ENCODE results near the gene LIMD2.
"Not testable (repeated sequence)": the region's sequence is repeated elsewhere in the genome, so short reads cannot be mapped to it uniquely, and the experiment has no call there.

Gene LIMD2

DNA sequence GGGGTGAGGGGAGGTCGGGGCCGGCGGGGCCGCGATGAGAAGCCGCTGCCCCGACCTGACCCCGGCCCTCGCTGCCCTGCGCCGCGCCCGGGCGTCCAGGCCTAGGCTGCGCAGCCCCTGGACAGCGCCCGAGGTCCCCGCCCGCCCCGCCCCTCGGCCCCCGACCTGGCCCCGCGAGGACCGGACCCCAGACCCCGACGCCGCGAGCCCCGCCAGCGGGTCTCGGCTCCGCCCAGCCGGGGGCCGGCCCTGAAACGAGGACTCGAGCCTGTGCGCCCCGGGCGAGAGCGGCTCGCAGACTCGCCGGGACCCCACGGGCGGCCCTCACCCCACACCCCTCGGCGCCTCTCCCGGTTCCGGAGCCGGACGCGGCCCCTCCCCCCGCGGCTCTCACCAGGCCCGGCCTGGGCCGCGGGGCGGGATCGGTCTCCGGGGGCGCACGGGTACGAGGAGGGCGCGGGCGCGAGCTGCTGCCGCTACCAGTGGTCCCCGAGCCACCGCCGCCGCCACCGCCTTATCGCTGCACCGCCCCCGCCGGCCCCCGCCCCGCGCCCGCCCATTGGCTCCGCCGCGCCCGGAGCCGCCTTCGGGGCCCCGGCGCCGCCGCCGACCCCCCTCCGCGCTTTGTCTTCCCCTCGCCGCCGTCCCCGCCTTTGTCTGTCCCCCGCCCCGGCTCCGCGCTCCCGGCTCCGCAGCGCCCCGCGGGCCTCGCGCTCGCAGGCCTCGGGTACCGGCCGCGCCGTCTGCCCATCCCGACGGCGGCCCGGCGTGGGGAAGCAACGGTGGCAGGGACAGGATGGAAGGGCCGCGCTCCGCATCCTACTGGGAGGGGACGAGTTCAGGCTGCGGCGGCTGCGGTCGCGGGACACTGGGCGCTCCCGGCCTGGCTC is at the start of gene LIMD2:
TSS of gene LIMD2 (minus strand) at position 488 of the 890 bp plus-strand sequence. CDS start 827 bp downstream, outside the sequence.
- DNase-seq = peak; percentile 92

DNA sequence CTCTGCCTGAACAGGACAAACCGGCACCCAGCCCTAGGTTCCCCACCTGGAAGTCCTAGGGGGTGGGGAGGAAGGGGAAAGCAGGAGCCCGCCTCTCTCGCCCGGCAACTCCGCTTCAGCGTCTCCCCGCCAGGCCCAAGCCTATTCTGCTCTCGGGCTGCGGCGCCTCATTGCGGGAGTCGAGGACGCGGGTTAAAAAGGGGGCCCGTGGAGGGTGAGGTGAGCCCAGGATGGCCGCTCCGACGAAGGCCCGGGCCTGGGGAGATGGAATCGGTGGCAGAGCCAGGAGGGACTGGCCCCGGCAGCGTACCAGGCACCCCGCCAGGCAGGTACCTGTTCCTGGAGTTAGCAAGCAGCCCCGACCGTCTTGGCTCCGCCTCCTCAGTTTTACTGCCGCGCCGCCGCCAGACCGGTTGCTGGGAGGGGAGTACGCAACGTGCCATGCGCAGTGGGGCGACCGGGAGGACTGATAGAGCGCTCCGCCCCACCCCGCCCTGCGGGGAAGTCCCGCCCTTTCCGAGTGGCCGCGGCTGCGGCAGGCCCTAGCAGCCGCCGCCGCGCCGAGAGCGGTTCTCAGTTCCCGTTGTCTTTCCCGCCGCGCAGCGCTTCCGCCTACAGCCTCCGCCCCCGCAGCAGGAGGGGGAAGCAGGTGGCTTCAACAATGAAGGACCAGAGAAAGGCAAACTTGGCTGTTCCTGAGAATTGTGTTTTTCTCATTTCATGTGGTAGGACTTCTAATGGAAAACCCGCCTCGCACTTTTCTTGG is 41.7 kb upstream of the LIMD2 start, which contains the start of gene STRADA:
TSS of gene STRADA (minus strand) at position 392 of the 766 bp plus-strand sequence. CDS start 13,430 bp downstream, outside the sequence.
- peak; percentile 100 for DNase-seq

DNA sequence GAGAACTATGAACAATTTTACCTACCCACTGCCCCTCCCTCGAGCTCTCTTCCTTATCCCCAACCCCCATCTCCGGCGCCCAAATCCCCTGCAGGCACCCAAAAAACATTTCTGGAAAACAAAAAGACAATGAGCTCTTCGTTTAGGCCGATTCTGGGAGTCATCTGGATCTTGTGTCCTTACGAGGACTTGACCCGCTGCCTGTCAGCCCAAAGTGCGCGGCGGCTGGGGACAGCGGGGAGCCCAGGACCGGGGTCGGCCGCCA is 41.1 kb upstream of the LIMD2 start:
- DNase-seq = no peak

DNA sequence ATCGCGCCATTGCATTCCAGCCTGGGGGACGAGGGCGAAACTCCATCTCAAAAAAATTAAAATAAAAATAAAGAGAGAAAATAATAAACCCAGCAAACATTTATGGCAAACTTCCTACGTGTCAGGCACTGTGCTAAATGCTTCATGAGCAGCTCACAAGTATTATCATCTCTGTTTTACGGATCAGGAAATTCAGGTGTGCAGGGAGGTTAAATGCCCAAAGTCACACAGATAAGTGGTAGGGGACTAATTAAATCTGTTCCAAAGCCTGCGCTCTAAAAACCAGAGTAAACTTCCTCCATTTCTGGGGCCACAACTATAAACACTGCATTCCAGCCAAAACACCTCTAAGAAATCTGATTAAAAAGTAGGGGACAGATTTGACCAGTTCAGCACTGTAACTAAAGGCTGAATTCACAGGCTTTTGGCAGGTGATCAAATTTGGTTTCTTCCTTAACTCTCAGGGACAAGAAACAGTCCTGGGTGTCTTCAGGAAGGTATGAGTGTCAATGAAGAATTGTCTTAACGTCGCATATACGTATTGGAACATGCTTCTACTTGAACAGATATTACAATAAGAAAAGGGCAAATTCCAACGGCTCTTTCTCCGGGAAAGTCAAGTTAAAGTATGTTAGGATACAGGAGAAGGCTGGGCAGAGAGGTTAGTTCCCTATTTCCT is 40.7 kb upstream of the LIMD2 start:
- DNase-seq = no peak

DNA sequence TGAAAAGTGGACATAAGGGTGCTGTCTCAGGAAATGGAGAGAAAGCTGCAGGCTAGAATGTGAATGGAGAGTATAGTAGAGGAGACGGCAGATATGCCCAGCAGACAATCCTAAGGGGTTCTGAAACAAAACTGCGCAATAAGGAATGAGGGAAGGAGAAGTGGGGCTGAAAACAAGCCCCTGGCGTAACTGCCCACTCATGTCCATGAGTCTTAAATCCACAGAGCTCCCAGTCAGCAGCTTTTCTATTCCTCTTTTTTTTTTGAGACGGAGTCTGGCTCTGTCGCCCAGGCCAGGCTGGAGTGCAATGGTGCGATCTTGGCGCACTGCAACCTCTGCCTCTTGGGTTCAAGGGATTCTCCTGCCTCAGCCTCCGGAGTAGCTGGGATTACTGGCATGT is 35.8 kb upstream of the LIMD2 start:
- DNase-seq = no peak

DNA sequence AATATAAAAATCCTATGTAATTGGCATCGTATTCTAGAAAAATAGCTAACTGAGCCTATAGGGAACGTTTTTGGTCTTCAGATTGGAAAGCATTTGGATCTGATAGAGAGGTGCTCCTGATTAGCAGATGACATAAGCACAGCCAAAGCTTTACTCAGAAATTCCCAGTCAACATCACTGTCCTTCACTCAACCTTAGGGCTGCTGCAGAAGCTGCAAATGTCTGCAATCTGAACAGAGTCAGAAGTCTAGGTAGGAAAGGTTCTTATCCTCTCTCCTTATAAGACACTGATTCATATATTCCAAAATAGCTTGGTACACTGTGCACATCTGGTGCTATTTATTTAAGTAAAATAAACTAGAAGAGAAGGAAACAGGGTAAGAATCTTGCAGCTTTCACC is 22.5 kb upstream of the LIMD2 start:
- no peak for DNase-seq

DNA sequence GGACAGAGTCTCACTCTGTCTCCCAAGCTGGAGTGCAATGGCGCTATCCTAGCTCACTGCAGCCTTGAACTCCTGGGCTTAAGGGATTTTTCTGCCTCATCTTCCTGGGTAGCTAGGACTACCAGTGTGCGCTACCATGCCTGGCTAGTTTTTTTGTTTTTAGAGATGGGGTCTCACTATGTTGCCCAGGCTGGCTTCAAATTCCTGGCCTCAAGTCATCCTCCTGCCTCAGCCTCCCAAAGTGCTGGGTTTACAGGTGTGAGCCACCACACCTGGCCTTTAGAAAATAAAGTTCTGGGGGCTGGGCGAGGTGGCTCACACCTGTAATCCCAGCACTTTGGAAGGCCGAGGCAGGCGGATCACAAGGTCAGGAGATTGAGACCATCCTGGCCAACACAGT is 20.3 kb upstream of the LIMD2 start:
- DNase-seq = not testable (repeated sequence)

DNA sequence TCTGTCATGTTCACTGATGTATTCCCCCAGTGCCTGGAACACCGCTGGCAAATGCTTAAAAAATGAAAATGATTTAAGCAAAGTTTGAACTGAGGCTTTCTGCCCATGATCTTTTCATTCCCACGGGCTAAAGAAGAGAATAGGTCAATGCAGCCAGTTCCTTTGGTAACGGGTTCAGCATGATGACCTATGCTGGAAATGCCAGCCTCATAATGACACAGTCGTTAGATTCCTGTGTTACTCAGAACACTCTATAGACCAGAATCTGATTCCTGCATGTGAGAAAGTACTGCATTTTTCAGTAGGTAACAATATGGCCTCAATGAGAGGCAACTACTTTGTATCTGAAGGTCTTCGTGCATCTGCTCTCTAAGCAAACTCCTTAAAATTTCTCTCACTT is 19.1 kb upstream of the LIMD2 start:
- DNase-seq = no peak

DNA sequence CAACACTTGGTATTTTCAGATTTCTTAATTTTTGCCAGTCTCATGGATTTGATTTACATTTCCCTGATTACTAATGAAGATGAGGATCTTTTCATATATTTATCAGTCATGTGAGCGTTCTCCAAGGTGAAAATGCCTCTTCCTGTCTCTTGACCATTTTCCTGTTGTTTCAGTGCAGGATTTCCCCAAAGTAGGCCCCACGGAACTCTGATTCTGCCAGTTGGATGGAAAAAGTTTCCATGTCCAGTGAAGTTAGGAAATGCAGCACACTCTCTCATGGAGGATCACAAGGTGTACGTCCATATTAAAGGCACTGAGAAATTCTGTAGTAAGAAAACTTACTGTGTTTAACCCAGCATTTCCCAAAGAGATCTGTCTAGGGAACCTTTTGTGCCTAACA is 16.5 kb upstream of the LIMD2 start:
- no peak for DNase-seq

DNA sequence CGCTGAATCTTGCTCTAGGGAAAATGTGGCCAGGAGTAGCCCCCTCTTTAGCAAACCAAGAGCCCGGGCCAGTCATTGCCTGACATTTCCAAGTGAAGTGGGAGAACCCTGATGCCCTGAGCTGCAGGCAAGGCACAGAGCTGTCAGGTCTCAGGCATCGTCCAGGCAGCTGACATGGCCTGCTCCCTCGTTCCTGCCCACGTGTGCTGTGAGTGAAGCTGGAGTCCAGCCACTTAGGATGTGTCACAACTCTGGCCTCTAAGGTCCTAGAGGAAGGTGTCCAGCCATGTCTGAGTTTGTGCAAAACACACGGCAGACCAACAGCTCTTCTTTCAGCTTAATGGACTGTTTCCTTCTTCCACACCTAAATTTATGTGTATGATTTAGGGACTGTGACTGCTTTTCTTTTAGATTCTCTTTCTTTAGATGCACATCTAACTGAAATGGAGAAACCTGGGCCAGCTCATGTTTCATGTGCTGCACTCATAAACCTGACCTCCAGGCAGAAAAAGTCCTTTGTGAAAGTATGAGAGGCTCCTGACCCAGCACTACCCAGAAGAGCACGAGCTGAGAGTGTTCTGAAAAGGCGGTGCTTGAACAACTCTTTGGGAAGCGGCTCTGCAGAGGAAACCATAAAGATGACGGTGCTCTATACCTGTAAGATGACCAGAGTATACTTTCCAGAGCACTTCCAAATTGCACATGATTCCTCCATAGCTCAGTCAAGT is 14.8 kb upstream of the LIMD2 start:
- no peak for DNase-seq

DNA sequence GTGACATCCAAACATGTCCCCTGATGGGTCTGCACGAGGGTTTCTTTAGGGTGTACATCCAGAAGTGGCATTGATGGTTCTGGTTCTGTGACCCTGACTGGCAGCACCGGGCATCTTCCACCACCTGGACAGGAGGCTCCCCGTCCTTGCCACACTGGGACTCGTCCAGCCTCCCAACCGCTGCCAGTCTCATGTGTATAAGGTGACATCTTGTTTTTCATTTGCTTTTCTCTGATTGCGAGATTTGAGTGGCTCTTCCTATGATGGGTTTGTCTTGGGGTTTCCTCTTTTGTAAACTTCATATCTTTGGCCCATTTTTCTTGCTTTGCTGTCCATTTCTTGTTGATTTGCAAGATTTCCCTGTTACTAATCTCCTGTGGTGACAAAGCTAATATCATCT is 9.2 kb upstream of the LIMD2 start:
- DNase-seq = no peak

DNA sequence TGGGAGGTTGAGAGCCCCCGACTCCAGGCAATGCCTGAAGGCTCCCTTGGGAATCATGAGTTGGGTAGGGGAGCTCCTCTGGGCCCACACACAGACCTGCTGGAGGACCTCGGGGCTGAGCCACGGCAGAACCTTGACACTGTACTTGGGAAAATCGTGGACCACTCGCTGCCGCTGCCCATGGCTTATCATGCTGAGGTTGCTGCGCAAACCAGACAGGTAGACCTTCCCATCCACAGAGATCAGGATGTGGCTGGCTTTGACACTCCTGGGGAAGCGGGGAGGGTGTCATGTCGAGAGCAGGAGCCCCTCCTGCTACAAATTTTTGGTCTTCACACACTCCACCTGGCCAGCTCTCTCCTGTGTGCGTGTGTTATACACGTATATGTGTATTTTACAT is 7.2 kb upstream of the LIMD2 start:
- DNase-seq = peak; percentile 62

DNA sequence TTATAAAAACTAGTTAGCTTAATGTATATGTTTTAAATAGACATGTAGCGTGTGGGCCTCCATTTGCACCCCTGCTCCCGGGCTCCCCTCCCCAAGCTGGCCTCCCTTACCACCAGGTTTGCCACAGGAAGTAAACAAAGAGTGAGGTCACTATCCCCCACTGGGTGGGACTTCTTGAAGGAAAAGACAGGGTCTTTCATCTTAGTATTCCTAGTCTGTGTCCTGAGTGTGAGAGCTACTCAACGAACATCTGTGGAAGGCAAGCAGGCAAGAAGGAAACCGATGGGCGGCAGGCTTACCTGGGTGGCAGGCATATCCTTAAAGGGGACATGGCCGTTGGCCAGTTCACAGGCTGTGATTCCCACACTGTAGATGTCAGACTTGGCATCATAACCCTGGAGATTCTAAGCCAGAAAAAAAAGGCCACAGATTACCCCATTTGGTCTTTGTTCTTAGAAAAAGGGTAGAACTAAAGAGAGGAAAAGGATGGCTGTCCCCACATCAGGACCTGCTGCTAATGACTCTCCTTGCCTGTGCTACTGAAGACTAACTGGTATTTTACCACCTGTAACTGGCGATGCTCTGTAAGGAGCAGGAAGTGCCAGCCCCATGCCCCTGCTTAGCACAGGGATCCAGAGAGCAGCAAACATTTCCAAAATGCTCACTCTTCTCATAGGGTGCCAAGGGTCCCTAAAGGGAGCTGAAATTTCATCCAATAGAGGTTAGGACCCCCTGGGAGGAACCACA is 6.6 kb upstream of the LIMD2 start:
- DNase-seq = peak; percentile 50

DNA sequence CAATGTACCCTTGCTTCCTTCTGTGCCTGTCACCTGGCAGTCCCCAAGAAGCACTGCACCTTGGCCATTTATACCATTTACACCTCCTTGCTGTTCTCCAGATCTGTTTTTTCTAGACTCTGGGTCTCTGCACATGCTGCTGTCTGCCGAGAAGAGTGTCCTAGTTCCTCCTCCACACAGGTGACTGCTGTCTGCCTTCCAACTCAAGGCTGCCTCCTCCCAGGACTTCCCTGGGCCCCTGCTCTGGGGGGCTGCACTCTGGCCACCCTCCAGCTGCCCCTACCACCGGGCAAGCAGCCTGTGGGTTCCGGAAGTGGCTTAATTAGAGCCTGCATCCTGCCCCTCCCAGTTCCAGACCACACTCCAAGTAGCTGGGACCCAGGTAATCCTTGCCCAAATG is 5.7 kb upstream of the LIMD2 start:
- no peak for DNase-seq

DNA sequence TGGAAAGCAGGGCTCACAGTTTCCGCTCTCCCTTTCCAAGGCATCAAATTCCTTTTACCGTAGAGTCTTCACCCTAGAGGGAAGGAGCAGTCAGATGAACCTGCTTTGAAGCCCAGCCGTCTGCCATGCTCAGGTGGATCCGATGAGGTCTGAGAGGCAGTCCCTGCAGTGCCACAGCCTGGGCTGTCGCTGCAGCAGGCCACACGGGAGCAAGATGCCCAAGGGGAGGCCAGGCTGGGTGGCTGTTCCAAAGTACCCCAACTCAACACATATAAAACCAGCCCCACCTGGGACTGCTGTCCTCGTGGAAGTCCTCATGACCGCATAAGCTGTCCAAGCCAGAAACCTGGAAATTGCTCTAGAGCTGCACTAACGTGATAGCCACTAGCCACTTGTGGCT is 4.9 kb upstream of the LIMD2 start:
- no peak for DNase-seq

DNA sequence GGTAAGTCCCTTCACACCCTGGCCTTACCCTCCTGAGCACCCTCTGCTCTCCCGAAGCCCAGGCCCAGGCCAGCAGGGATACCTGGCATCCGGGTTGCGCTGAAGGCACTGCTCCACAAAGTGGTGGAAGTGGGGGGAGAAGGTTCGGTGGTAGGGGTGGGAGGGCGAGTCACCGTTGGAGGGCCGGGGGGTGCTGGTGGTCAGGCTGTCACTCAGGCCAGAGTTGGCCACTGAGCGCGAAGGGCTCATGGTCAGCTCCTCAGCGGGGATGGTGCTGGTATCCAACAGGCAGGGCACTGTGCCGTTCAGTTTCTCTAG is 4.3 kb upstream of the LIMD2 start:
- no peak for DNase-seq

DNA sequence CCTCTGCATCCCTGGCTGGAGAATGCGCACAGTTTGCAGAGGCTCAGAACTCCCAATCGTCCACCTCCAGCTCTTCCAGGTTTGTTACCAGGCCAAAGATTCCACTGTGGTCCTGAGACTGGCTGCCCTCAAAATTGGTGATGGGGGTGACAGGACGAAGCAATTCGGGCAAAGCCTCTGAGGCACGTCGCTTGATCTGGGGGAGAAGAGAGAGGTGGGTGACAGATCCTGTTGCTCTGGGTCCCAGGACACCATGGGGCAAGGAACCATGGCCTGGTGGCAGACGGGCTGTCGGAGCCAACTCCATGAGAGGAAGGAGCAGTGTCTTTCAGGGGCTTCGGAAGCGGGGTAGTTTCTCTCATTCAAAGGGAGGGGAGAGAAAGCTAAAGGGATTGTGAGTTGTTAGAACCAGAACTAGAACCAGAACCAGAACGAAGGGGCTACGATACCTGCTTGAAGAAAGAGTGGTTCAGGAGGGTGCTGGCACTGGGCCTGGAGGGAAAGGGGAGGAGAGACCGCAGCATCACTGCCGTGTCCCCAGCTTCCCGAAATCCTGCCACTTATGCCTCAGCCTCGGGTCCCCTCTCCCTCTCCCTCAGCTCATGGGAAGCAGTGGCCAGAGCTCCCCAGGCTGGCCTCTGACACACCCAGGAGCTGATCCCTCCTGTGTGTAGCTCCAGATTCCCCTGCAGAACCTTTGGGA is 3.8 kb upstream of the LIMD2 start:
- no peak for DNase-seq

DNA sequence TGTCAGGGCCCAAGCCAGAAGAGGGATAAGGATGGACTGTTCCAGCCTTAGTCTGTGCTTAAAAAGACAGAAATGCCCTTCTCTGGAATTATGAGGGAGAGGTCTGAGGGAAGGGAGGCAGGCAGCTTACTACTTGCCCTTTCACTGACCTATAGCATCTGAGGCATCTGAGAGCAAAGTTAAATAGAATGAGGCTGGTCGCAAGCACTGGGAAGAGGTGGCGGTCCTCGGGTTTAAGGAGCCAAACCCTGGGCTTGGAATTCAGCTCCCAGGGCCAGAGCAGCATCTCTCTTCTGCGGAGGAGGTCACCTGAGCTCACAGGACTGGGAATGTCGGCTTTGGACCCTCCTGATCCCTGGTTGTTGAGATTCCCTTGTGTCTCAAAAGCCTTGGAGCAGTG is 3.1 kb upstream of the LIMD2 start:
- no peak for DNase-seq

DNA sequence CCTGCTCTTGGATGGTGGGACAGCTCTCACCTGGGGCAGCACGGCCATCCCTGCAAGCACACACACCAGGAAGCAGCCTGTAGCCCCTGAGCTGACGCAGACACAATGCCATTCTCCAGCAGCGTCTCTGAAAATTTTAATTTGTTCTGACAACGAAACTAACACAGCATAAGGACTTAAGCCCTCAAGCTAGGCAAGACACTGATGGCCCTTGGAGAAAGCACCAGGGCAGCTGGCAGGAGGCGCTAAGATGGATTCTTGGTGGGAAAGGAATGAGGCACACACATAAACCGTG is 2.7 kb upstream of the LIMD2 start:
- DNase-seq = no peak

DNA sequence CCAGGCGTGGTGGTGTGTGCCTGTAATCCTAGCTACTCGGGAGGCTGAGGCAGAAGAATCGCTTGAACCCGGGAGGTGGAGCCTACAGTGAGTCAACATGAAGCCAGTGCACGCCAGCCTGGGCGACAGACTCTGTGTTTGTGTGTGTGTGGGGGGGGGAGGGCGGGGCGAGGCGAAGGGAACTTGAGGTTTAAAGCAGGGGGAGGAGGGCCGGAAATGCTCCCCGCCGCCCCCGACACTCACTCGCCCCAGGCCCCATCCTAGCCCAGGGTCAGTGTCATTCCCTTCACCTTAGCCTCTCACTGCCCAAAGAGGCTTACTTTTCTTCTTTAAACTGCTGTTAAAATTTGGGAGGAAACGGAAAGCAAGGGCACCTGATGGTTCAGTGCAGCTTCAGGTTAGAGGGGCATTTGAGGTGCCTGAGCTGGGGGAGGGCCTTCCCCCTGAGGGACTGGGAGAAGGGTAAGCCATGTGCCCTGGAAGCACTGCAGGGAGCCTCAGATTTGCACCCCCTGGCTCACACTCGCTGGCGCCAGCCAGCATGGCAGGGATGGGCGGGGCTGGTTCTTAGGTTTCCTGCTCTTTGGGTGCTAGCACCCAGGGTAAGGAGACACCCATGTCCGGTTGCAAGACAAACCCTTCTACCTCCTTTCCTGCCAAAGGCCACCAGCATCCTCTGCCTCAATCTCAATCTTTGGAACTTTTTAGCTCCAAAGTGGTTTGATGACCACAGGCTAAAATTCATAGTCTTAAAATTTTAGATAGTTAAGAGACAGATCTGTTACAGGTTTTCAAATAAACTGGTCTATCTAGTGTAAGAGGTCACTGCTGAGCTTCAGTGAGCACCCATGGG is 2.2 kb upstream of the LIMD2 start:
- DNase-seq = peak; percentile 93

DNA sequence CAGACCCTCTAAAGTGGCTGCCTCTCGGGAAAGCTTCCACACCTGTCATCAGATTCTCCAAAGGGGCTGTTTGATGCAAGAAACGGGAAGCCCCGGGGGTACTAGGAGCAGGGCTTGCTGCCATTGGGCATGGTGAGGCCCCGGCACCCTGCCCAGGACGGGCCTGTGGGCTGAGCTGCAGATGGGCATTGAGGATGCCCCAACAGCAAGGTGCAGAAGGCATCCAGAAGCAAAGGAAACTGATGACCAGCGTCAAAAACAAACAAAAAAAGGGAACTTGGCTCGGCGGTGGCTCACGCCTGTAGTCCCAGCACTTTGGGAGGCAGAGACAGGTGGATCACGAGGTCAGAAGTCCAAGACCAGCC is 1.5 kb upstream of the LIMD2 start:
- no peak for DNase-seq

Measured in CD4-positive, alpha-beta T cell treated with Interleukin-6 for 4 hours (primary cell).